Tibial nerve (tissue), 4 donors: ENCODE results near the gene PPDPF. TPM values are rescaled to one million over a fixed set of nuclear protein-coding genes. Genes with fewer than 3 reads are reported as not detected.

Experiments
- DNase-seq, 2 donors: peaks; one replicate each; pipeline ENCODE4 v3.0.0-alpha.2; 2019; ENCODE audit warnings: low spot score in 2 of 2
- H3K27ac ChIP-seq, 4 donors: fragments of 200-600 bp; sonication (generic) in 3 of 4; one replicate each; pipeline ENCODE4 v1.5.1; 2017 to 2019; ENCODE audit warnings: mild to moderate bottlenecking in 1 of 4
- H3K27me3 ChIP-seq, 2 donors: fragments of 200-600 bp; sonication (generic) in 1 of 2; one replicate each; pipeline versions ENCODE4 v1.5.1 to v1.6.0; 2017 to 2019
- H3K36me3 ChIP-seq, 3 donors: fragments of 200-600 bp; sonication (generic); one replicate each; pipeline ENCODE4 v1.5.1; 2018 to 2019
- H3K4me1 ChIP-seq, 4 donors: fragments of 200-600 bp; sonication (generic) in 3 of 4; one replicate each; pipeline ENCODE4 v1.5.1; 2017 to 2019
- H3K4me3 ChIP-seq, 4 donors: fragments of 200-600 bp; sonication (generic) in 3 of 4; one replicate each; pipeline ENCODE4 v1.5.1; 2017 to 2019; ENCODE audit warnings: mild to moderate bottlenecking in 1 of 4, moderate library complexity in 1 of 4
- H3K9me3 ChIP-seq, 4 donors: fragments of 200-600 bp; sonication (generic) in 3 of 4; one replicate each; pipeline ENCODE4 v1.5.1; 2017 to 2019
- CTCF ChIP-seq, 5 experiments: fragments of 200-600 bp in 3 of 5; fragments of 450-650 bp in 2 of 5; sonication (generic) in 3 of 5; IDR thresholded peaks; one replicate each; pipeline ENCODE4 v1.5.1; 2016 to 2019; ENCODE audit warnings: antibody characterized with exemption in 5 of 5, mild to moderate bottlenecking in 3 of 5, moderate library complexity in 2 of 5
- EP300 ChIP-seq, 2 donors: sonication (generic); formaldehyde crosslinking; IDR thresholded peaks; one replicate each; pipeline ENCODE4 v1.6.1; 2017; ENCODE audit warnings: antibody characterized with exemption in 2 of 2, mild to moderate bottlenecking in 1 of 2
- POLR2A ChIP-seq, 2 donors: fragments of 450-650 bp; IDR thresholded peaks; one replicate each; pipeline ENCODE4 v1.6.1; 2017; ENCODE audit warnings: antibody characterized with exemption in 2 of 2, mild to moderate bottlenecking in 2 of 2, moderate library complexity in 2 of 2
- WGBS, 2 donors: methylation state at CpG; one replicate each; pipeline ENCODE4 v1.1.5; 2018; 5-methylcytosine and 5-hydroxymethylcytosine counted together
- total RNA-seq, 4 donors: library from RNA; depleted of rRNA; stranded (reverse); fragments of >200 nt; gene quantifications; one replicate each; pipeline ENCODE4 v1.1.0, GENCODE V29; 2016

The PPDPF gene
- total RNA-seq, 4 donors from 2014 or later = 59.0 to 165 (median 119) TPM

- DNase-seq = no peak
- Histone ChIP-seq H3K36me3 (peaks cover 0 to 3% (median 0%) of the 10 kb centered on the region in 3 donors), H3K4me1 (peaks cover 0 to 23% (median 13%) of the 10 kb centered on the region in 4 donors), H3K27me3 (peaks cover 0 to 30% of the 10 kb centered on the region in 2 donors), H3K9me3 (no peaks in the 10 kb centered on the region), H3K4me3 (no peak overlapping the region), H3K27ac (peak overlapping the region in 1 of 4 donors; percentile 30)
- TF ChIP-seq EP300 (IDR thresholded peaks at IDR 0.05) (no peak), POLR2A (IDR thresholded peaks at IDR 0.05) (no peak), CTCF (IDR thresholded peaks at IDR 0.05) (no peak)
- 22 to 26% methylated on average over 15 of the region's 15 CpGs for WGBS, 2 donors
Measured at GRCh38 chr20:63552481-63553249, 32.1 kb downstream of the PPDPF start.

GRCh38 chr20:63553251-63553932 is 32.8 kb downstream of the PPDPF start:
- H3K4me3 ChIP-seq = peak overlapping the region; percentile 25 to 68 (median 55)
- 2 to 4% methylated on average over 32 to 36 of the region's 37 CpGs for WGBS, 2 donors
- H3K36me3 ChIP-seq = peaks cover 0 to 11% (median 0%) of the 10 kb centered on the region in 3 donors
- TF ChIP-seq CTCF (IDR thresholded peaks at IDR 0.05) (no peak), POLR2A (IDR thresholded peaks at IDR 0.05) (no peak), EP300 (IDR thresholded peaks at IDR 0.05) (no peak)
- peaks cover 0 to 23% of the 10 kb centered on the region in 2 donors for H3K27me3 ChIP-seq
- peak; percentile 66 to 81 for DNase-seq
- H3K27ac ChIP-seq = peak overlapping the region in 2 of 4 donors; percentile 50 to 58
- H3K4me1 ChIP-seq = peaks cover 0 to 23% (median 13%) of the 10 kb centered on the region in 4 donors
- H3K9me3 ChIP-seq = no peaks in the 10 kb centered on the region

- H3K4me1 ChIP-seq = peaks cover 0 to 23% (median 13%) of the 10 kb centered on the region in 4 donors
- no peak for TF ChIP-seq POLR2A (IDR thresholded peaks at IDR 0.05)
- no peak for TF ChIP-seq CTCF (IDR thresholded peaks at IDR 0.05)
- TF ChIP-seq EP300 (IDR thresholded peaks at IDR 0.05) = no peak
- DNase-seq = no peak
- peak within 1 kb of the TSS in 2 of 4 donors; percentile 50 to 58 for H3K27ac ChIP-seq
- H3K36me3 ChIP-seq = peaks cover 0 to 16% (median 0%) of the 10 kb centered on the region in 3 donors
- WGBS, 2 donors = 0 to 1% methylated on average over 9 to 18 of the region's 34 CpGs
- peaks cover 0 to 18% of the 10 kb centered on the region in 2 donors for H3K27me3 ChIP-seq
- no peaks in the 10 kb centered on the region for H3K9me3 ChIP-seq
- H3K4me3 ChIP-seq = peak within 1 kb of the TSS; percentile 25 to 68 (median 55)
Measured at GRCh38 chr20:63553933-63554290, 33.3 kb downstream of the PPDPF start, which contains the start of gene FNDC11. Gene FNDC11 (plus strand): TSS chr20:63554159. CDS start chr20:63555664, 1,505 bp downstream.

- peaks cover 0 to 23% (median 13%) of the 10 kb centered on the region in 4 donors for H3K4me1 ChIP-seq
- no peak for DNase-seq
- H3K4me3 ChIP-seq = peak overlapping the region; percentile 25 to 68 (median 55)
- peaks cover 0 to 12% of the 10 kb centered on the region in 2 donors for H3K27me3 ChIP-seq
- peak overlapping the region in 2 of 4 donors; percentile 50 to 58 for H3K27ac ChIP-seq
- H3K9me3 ChIP-seq = no peaks in the 10 kb centered on the region
- 74 to 75% methylated on average over 20 to 21 of the region's 38 CpGs for WGBS, 2 donors
- TF ChIP-seq CTCF (IDR thresholded peaks at IDR 0.05) (no peak), POLR2A (IDR thresholded peaks at IDR 0.05) (no peak), EP300 (IDR thresholded peaks at IDR 0.05) (no peak)
- H3K36me3 ChIP-seq = peaks cover 0 to 20% (median 0%) of the 10 kb centered on the region in 3 donors
Measured at GRCh38 chr20:63554361-63555278, 34.1 kb downstream of the PPDPF start.
